GM04504 (cell line): ENCODE measurements around the gene NDOR1.

Experiments used
- DNase-seq: peaks from one replicate; pipeline ENCODE4 v3.0.0-alpha.2; 2012; ENCODE audit warnings: low read depth

The NDOR1 gene

GRCh38 chr9:137182836-137183235 is 22.7 kb upstream of the NDOR1 start:
- no peak for DNase-seq

GRCh38 chr9:137183980-137184595 is 21.4 kb upstream of the NDOR1 start:
- no peak for DNase-seq

- no peak for DNase-seq
Measured at GRCh38 chr9:137184881-137185660, 20.4 kb upstream of the NDOR1 start.

- no peak for DNase-seq
Measured at GRCh38 chr9:137185921-137186320, 19.6 kb upstream of the NDOR1 start.

GRCh38 chr9:137186385-137186784 is 19.1 kb upstream of the NDOR1 start:
- DNase-seq: no peak

GRCh38 chr9:137187386-137187785 is 18.1 kb upstream of the NDOR1 start:
- no peak for DNase-seq

- no peak for DNase-seq
Measured at GRCh38 chr9:137188086-137188489, 17.4 kb upstream of the NDOR1 start.

GRCh38 chr9:137188490-137189296 is 16.8 kb upstream of the NDOR1 start, which contains the start of the genes ANAPC2 and SSNA1:
Gene ANAPC2, minus strand, starts transcription at chr9:137188560. Its CDS starts 28 bp downstream, at chr9:137188532.
Gene SSNA1, plus strand, starts transcription at chr9:137188676. Its CDS starts 51 bp downstream, at chr9:137188727.
- peak; percentile 82 for DNase-seq

GRCh38 chr9:137189297-137190295 is 15.9 kb upstream of the NDOR1 start:
- no peak for DNase-seq

- DNase-seq: no peak
Measured at GRCh38 chr9:137190315-137190856, 15.1 kb upstream of the NDOR1 start.

- no peak for DNase-seq
Measured at GRCh38 chr9:137191245-137191644, 14.3 kb upstream of the NDOR1 start.

GRCh38 chr9:137191691-137192447 is 13.6 kb upstream of the NDOR1 start:
- DNase-seq: no peak

- DNase-seq: no peak
Measured at GRCh38 chr9:137192448-137192780, 13.1 kb upstream of the NDOR1 start.

- no peak for DNase-seq
Measured at GRCh38 chr9:137192859-137193258, 12.6 kb upstream of the NDOR1 start.

GRCh38 chr9:137193771-137194170 is 11.7 kb upstream of the NDOR1 start:
- DNase-seq: no peak

- no peak for DNase-seq
Measured at GRCh38 chr9:137194388-137194787, 11.1 kb upstream of the NDOR1 start.

- DNase-seq: no peak
Measured at GRCh38 chr9:137194909-137195308, 10.6 kb upstream of the NDOR1 start.

- no peak for DNase-seq
Measured at GRCh38 chr9:137195525-137196220, 9.8 kb upstream of the NDOR1 start.

GRCh38 chr9:137198051-137198901 is 7.2 kb upstream of the NDOR1 start:
- no peak for DNase-seq
